Measurements from ENCODE around the gene GPBAR1. TPM values are rescaled to one million over a fixed set of nuclear protein-coding genes. Genes with fewer than 3 reads are reported as not detected.

Gene GPBAR1, protein sequence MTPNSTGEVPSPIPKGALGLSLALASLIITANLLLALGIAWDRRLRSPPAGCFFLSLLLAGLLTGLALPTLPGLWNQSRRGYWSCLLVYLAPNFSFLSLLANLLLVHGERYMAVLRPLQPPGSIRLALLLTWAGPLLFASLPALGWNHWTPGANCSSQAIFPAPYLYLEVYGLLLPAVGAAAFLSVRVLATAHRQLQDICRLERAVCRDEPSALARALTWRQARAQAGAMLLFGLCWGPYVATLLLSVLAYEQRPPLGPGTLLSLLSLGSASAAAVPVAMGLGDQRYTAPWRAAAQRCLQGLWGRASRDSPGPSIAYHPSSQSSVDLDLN
- 0.29 and 0.44 TPM in 2 replicates for total RNA-seq (2022)
- percentile 33 among the genes with signal in this experiment for Bru-seq, nascent RNA
- percentile 33 among the genes with signal in this experiment for BruChase-seq, experiment 1, labeled RNA remaining after a 2-hour chase
- BruChase-seq, experiment 2, labeled RNA remaining after a 6-hour chase = percentile 32 among the genes with signal in this experiment
- long read RNA-seq = 0 reads

DNA sequence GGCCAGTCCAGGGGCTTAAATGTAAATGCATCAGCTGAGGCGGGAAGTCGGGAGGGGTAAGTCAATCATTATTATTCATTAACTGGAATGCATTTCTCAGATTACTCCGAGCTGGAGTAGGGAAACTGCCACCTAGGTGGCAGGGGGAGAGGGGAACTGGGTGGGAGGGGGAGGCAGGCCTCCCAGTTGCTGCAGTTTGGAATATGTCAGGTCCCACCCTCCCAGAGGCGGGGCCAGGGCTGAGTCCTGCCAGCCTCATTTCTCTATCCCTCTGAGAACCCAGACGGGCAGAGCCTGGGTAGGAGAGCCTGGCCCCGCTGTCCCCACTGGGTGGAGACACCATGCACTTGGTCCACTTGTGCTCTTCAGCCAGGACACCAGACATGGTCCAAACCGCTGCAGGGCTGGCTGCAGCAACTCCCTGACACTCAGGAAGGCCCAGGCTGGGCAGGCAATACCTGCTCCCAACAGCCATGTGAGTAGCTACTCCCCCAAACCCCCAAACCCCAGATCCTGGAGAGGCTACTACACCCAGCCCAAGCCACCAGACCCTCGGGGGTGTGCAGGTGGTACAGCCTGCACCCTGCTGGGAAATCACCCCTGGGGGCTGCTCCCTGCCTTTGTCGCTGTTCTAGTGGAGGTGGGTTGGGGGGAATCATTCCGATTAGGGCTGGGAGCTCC is at the start of gene GPBAR1:
Gene GPBAR1 (plus strand): TSS at position 274 of the 681 bp plus-strand sequence. CDS start 1,710 bp downstream, outside the sequence.
- H3K27me3 Mint-ChIP-seq (ENCODE audit: insufficient read depth, unreplicated experiment) = no peaks in the 10 kb centered on the region
- peak in 1 of 2 experiments; percentile 44 for DNase-seq
- no peaks in the 10 kb centered on the region for H3K27me3 ChIP-seq (replicated peaks; ENCODE audit: control insufficient read depth, insufficient read depth, low read length)
- H3K9me3 ChIP-seq = no peaks in the 10 kb centered on the region
- intact Hi-C loops (cut with micrococcal nuclease; ENCODE audit: unreplicated experiment) = no loop called here
- peaks cover 20% of the 10 kb centered on the region for H3K4me1 ChIP-seq
- ChIA-PET POLR2A (interaction anchor here (1.2 kb wide), 1 partner anchor 9 kb away, joined by 5 read pairs; the partner anchor contains the start of genes AAMP and PNKD), CTCF (interaction anchor here (0.7 kb wide), 1 partner anchor 1959 kb away, joined by 4 read pairs; no protein-coding TSS in a partner anchor)
- peaks cover 2% of the 10 kb centered on the region; the same call in 1 of the 2 replicates for H3K36me3 ChIP-seq (ENCODE audit: control insufficient read depth, insufficient read depth, low read length)
- BruUV-seq (replicated peaks) = no TSS peak
- peaks cover 52% of the 10 kb centered on the region for H3K36me3 Mint-ChIP-seq (ENCODE audit: insufficient read depth, unreplicated experiment)
- H3K4me3 ChIP-seq (ENCODE audit: low read depth, low read length) = no peak within 1 kb of the TSS
- H3K4me1 Mint-ChIP-seq (ENCODE audit: low read depth, unreplicated experiment) = peaks cover 5% of the 10 kb centered on the region
- no peaks in the 10 kb centered on the region for H3K9me3 Mint-ChIP-seq (ENCODE audit: unreplicated experiment)
- peak within 1 kb of the TSS; percentile 50 for H3K27ac Mint-ChIP-seq (ENCODE audit: unreplicated experiment)
- TF ChIP-seq, protein P1, sequence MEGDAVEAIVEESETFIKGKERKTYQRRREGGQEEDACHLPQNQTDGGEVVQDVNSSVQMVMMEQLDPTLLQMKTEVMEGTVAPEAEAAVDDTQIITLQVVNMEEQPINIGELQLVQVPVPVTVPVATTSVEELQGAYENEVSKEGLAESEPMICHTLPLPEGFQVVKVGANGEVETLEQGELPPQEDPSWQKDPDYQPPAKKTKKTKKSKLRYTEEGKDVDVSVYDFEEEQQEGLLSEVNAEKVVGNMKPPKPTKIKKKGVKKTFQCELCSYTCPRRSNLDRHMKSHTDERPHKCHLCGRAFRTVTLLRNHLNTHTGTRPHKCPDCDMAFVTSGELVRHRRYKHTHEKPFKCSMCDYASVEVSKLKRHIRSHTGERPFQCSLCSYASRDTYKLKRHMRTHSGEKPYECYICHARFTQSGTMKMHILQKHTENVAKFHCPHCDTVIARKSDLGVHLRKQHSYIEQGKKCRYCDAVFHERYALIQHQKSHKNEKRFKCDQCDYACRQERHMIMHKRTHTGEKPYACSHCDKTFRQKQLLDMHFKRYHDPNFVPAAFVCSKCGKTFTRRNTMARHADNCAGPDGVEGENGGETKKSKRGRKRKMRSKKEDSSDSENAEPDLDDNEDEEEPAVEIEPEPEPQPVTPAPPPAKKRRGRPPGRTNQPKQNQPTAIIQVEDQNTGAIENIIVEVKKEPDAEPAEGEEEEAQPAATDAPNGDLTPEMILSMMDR (IDR thresholded peaks at IDR 0.05; ENCODE audit: insufficient read depth in 1 of 2, low read depth in 1 of 2, low read length in 1 of 2, severe bottlenecking in 1 of 2, unreplicated experiment in 1 of 2) = no peak
- H3K4me3 Mint-ChIP-seq (ENCODE audit: unreplicated experiment) = no peak within 1 kb of the TSS

DNA sequence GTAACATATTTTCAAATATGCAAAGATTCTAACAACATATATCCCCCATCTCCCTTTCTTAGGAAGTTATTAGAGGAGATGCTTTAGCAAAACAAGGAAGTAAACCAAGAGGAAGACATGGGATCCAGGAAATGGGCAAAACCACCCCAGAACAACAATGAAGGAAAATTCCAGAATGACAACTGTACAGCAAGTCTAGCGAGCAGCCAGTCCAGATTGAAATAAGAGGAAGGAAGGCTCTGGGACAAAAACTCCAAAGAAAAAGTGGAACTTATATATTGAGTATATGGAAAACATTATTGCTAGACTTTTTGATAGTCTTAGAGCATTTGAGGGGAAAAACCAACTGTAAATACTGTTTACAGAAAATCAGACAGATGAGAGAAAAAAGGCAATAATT is 46.7 kb upstream of the GPBAR1 start:
- TF ChIP-seq, protein P1 (IDR thresholded peaks at IDR 0.05; ENCODE audit: insufficient read depth in 1 of 2, low read depth in 1 of 2, low read length in 1 of 2, severe bottlenecking in 1 of 2, unreplicated experiment in 1 of 2) = no peak
- Histone ChIP-seq H3K9me3 (no peaks in the 10 kb centered on the region), H3K4me1 (peaks cover 15% of the 10 kb centered on the region), H3K27me3 (replicated peaks; ENCODE audit: control insufficient read depth, insufficient read depth, low read length) (no peaks in the 10 kb centered on the region), H3K36me3 (ENCODE audit: control insufficient read depth, insufficient read depth, low read length) (no peaks in the 10 kb centered on the region), H3K4me3 (ENCODE audit: low read depth, low read length) (no peak overlapping the region)
- Mint-ChIP-seq H3K27ac (ENCODE audit: unreplicated experiment) (no peak overlapping the region), H3K9me3 (ENCODE audit: unreplicated experiment) (peaks cover 11% of the 10 kb centered on the region), H3K36me3 (ENCODE audit: insufficient read depth, unreplicated experiment) (peaks cover 10% of the 10 kb centered on the region), H3K4me1 (ENCODE audit: low read depth, unreplicated experiment) (peaks cover 13% of the 10 kb centered on the region), H3K27me3 (ENCODE audit: insufficient read depth, unreplicated experiment) (peaks cover 5% of the 10 kb centered on the region), H3K4me3 (ENCODE audit: unreplicated experiment) (no peak overlapping the region)
- intact Hi-C loops (cut with micrococcal nuclease; ENCODE audit: unreplicated experiment) = no loop called here
- CTCF ChIA-PET = no interaction called here
- POLR2A ChIA-PET = no interaction called here
- no TSS peak for BruUV-seq (replicated peaks)
- no peak for DNase-seq

DNA sequence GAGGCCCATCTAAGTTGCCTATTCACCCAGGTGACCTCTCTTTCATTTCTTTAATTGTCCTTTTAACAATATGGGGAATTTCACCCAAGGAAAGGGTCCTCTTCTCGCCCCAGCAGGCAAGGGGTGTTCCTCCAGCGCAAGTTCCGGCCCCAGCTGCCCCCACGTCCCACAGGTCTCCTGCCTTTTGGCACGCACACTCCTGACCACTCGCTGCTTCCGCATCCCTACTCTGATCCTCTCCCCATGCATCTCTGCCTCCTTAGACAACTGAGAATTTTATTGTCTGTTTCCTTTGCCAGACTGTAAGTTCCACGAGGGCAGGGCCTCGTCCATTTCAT is 44.5 kb upstream of the GPBAR1 start:
- Mint-ChIP-seq H3K9me3 (ENCODE audit: unreplicated experiment) (no peaks in the 10 kb centered on the region), H3K4me3 (ENCODE audit: unreplicated experiment) (peak overlapping the region; percentile 93), H3K27ac (ENCODE audit: unreplicated experiment) (peak overlapping the region; percentile 92), H3K36me3 (ENCODE audit: insufficient read depth, unreplicated experiment) (peaks cover 26% of the 10 kb centered on the region), H3K4me1 (ENCODE audit: low read depth, unreplicated experiment) (peaks cover 26% of the 10 kb centered on the region), H3K27me3 (ENCODE audit: insufficient read depth, unreplicated experiment) (no peaks in the 10 kb centered on the region)
- intact Hi-C loops (cut with micrococcal nuclease; ENCODE audit: unreplicated experiment) = loop anchor here (1.0 kb wide), 1 partner anchor 30 kb away; no protein-coding TSS in a partner anchor
- TSS peak; percentile 73 for BruUV-seq (replicated peaks)
- CTCF ChIA-PET = interaction anchor here (0.6 to 0.9 kb wide), 3 partner anchors 14 to 404 kb away, joined by 4 to 6 read pairs (median 5); partner anchors contain the start of genes AAMP and PNKD
- TF ChIP-seq, protein P1 (IDR thresholded peaks at IDR 0.05; ENCODE audit: insufficient read depth in 1 of 2, low read depth in 1 of 2, low read length in 1 of 2, severe bottlenecking in 1 of 2, unreplicated experiment in 1 of 2) = no peak
- Histone ChIP-seq H3K4me3 (ENCODE audit: low read depth, low read length) (peak overlapping the region; percentile 87), H3K36me3 (ENCODE audit: control insufficient read depth, insufficient read depth, low read length) (0 out of 2 replicates have a peak, but pooled peaks cover 2% of the 10 kb centered on the region), H3K27me3 (replicated peaks; ENCODE audit: control insufficient read depth, insufficient read depth, low read length) (no peaks in the 10 kb centered on the region), H3K4me1 (peaks cover 25% of the 10 kb centered on the region), H3K9me3 (no peaks in the 10 kb centered on the region)
- POLR2A ChIA-PET = interaction anchor here (0.5 to 1.2 kb wide), 6 partner anchors 14 to 144 kb away, joined by 3 to 6 read pairs (median 4); partner anchors contain the start of genes AAMP and PNKD
- no peak for DNase-seq
